ENCODE results near the gene TAOK1. TPM values are rescaled to one million over a fixed set of nuclear protein-coding genes. Genes with fewer than 3 reads are reported as not detected.

Gene TAOK1
- total and polyA plus RNA-seq, 2 experiments from 2014 or later, result 5.8 to 43.1 TPM

DNA sequence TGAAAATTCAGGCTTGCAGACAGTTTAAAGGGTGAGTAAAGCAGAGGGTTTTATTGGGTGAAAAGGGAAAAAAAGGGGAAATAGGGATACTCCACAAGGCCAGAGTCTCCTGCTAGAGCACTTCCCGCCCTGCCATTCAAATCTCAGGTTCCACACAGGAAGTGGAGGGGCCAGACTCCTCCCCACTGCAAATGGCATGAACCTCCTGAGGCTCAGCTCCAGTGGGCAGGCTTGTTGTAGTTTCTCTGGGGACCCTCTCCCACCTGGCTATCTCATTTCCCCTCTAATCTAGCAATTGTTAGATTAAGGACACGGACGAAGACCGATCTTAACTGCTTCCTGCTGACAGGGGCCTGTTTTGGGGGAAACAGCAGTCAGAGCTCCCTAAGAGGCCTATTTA is 43.4 kb downstream of the TAOK1 start:
- Histone ChIP-seq H3K4me1 (ENCODE audit: low read depth) (no peaks in the 10 kb centered on the region), H3K36me3 (no peaks in the 10 kb centered on the region), H3K9me3 (ENCODE audit: low read depth) (no peaks in the 10 kb centered on the region), H3K4me3 (no peak overlapping the region), H3K27ac (peak overlapping the region; percentile 72), H3K27me3 (no peaks in the 10 kb centered on the region)
- TF ChIP-seq, protein P1, sequence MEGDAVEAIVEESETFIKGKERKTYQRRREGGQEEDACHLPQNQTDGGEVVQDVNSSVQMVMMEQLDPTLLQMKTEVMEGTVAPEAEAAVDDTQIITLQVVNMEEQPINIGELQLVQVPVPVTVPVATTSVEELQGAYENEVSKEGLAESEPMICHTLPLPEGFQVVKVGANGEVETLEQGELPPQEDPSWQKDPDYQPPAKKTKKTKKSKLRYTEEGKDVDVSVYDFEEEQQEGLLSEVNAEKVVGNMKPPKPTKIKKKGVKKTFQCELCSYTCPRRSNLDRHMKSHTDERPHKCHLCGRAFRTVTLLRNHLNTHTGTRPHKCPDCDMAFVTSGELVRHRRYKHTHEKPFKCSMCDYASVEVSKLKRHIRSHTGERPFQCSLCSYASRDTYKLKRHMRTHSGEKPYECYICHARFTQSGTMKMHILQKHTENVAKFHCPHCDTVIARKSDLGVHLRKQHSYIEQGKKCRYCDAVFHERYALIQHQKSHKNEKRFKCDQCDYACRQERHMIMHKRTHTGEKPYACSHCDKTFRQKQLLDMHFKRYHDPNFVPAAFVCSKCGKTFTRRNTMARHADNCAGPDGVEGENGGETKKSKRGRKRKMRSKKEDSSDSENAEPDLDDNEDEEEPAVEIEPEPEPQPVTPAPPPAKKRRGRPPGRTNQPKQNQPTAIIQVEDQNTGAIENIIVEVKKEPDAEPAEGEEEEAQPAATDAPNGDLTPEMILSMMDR (IDR thresholded peaks at IDR 0.05; ENCODE audit: low read depth, low read length), result no peak
- peak in 1 of 2 donors; percentile 13 for DNase-seq (ENCODE audit: low read depth in 1 of 2, low spot score in 1 of 2)

DNA sequence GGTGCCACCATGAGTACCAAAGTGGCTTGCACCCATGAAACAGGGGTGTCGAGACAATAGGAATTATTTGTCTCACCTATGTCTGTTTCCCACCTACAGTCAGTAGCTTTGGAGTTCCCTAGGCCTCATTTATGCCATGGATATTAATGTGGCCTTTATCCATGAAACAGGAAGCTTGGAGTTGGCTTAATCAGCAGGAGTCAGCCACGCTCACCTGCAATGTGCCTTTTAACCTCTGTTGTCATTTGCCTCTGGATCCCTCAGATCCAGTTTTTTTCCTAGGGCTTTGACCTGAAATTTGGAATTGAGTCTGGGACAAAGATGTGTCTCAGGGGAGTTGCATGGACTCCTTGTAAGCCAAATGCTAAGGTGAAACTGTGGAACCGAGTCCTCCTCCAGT is 44.4 kb downstream of the TAOK1 start:
- Histone ChIP-seq H3K9me3 (ENCODE audit: low read depth) (no peaks in the 10 kb centered on the region), H3K27ac (no peak overlapping the region), H3K36me3 (no peaks in the 10 kb centered on the region), H3K27me3 (no peaks in the 10 kb centered on the region), H3K4me1 (ENCODE audit: low read depth) (no peaks in the 10 kb centered on the region), H3K4me3 (no peak overlapping the region)
- no peak for DNase-seq (ENCODE audit: low read depth in 1 of 2, low spot score in 1 of 2)
- TF ChIP-seq, protein P1 (IDR thresholded peaks at IDR 0.05; ENCODE audit: low read depth, low read length), result no peak

DNA sequence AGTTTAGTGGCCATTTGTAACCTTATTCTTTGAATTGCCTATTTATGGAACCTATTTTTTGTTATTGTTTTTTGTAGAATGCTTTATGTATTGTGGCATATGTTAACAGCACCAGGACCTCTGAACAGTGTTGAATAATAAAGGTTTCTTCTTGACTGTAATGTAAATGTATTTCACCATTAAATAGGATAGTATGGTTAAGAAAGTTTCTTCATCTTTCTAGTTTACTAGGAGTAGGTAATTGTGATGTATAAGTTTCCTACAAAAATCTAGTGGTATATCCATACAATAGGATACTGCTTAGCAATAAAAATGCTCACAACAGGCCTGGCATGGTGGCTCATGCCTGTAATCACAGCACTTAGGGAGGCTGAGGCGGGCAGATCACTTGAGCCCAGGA is 52.3 kb downstream of the TAOK1 start:
- H3K27ac ChIP-seq, result no peak overlapping the region

DNA sequence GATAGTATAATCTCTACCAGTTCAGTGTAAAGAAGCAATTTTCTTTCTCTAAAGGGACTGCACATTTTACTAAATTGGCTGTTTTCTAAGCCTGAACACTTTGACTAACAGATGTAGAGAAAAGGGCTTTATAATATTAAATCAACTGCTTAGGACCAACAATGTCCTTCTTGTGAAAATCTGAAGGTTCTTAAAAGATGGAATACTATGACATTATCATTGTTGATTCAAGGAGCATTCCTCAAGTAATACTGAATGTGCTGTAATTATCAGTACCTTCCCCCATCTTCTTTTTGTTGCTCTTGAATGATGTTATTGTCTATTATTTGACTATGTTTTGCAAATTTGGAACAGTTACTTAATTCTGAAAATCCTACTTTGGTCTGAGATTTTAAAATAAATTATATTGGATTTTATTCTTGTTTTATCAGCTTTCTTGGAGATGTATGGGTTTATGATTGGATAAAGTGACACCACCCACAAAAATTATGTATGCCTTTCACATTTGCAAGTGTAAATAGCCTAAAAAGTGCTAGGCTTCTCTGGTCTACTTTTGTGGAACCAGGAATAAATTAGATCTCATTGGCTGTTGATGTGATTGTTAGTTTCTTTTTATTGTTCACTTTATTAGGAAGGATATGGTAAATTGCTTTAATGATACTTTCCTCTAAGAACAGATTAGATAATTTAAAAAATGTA is 53.0 kb downstream of the TAOK1 start:
- TF ChIP-seq, protein P1 (IDR thresholded peaks at IDR 0.05; ENCODE audit: low read depth, low read length), result no peak
- H3K4me3 ChIP-seq, result no peak overlapping the region
- no peaks in the 10 kb centered on the region for H3K27me3 ChIP-seq
- DNase-seq (ENCODE audit: low read depth in 1 of 2, low spot score in 1 of 2), result no peak
- H3K9me3 ChIP-seq (ENCODE audit: low read depth), result no peaks in the 10 kb centered on the region
- no peaks in the 10 kb centered on the region for H3K36me3 ChIP-seq
- peaks cover 8% of the 10 kb centered on the region for H3K4me1 ChIP-seq (ENCODE audit: low read depth)
- no peak overlapping the region for H3K27ac ChIP-seq

More for the DNA sequence above, 52.3 kb downstream of the TAOK1 start:
- H3K9me3 ChIP-seq (ENCODE audit: low read depth), result no peaks in the 10 kb centered on the region
- no peaks in the 10 kb centered on the region for H3K36me3 ChIP-seq
- H3K4me3 ChIP-seq, result no peak overlapping the region
- no peak for DNase-seq (ENCODE audit: low read depth in 1 of 2, low spot score in 1 of 2)
- H3K4me1 ChIP-seq (ENCODE audit: low read depth), result peaks cover 8% of the 10 kb centered on the region
- TF ChIP-seq, protein P1 (IDR thresholded peaks at IDR 0.05; ENCODE audit: low read depth, low read length), result no peak
- no peaks in the 10 kb centered on the region for H3K27me3 ChIP-seq

DNA sequence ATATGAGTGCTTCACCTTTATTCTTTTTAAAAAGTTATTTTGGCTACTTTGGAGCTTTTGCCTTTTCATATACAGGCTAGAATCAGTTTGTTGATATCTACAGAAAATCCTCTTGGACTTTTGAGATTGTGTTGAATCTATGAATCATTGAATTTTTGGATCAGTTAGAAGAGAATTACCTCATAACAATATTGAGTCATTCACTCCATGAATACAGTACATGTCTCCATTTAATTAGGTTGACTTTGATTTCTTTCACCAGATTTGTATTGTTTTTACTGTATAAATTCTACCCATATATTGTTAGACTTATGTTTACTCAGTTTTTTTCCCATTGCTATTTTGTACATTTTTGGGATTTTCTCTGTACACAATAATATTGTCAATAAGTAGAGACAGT is 54.4 kb downstream of the TAOK1 start:
- H3K36me3 ChIP-seq, result no peaks in the 10 kb centered on the region
- no peak overlapping the region for H3K4me3 ChIP-seq
- no peaks in the 10 kb centered on the region for H3K9me3 ChIP-seq (ENCODE audit: low read depth)
- no peak overlapping the region for H3K27ac ChIP-seq
- peak in 1 of 2 donors; percentile 46 for DNase-seq (ENCODE audit: low read depth in 1 of 2, low spot score in 1 of 2)
- peaks cover 8% of the 10 kb centered on the region for H3K4me1 ChIP-seq (ENCODE audit: low read depth)
- H3K27me3 ChIP-seq, result no peaks in the 10 kb centered on the region
- TF ChIP-seq, protein P1 (IDR thresholded peaks at IDR 0.05; ENCODE audit: low read depth, low read length), result no peak

All from cardiac muscle cell (in vitro differentiated cells and primary cell).